HG03469 (cell line): Measurements from ENCODE around the gene NEURL1.

Experiments
- ATAC-seq: cut with Tn5 transposase; IDR thresholded peaks from one replicate; pipeline ENCODE4 v1.9.1; 2021; ENCODE audit warnings: mild to moderate bottlenecking, moderate library complexity, moderate number of reproducible peaks; ENCODE audit not compliant: unreplicated experiment

NEURL1 gene

DNA sequence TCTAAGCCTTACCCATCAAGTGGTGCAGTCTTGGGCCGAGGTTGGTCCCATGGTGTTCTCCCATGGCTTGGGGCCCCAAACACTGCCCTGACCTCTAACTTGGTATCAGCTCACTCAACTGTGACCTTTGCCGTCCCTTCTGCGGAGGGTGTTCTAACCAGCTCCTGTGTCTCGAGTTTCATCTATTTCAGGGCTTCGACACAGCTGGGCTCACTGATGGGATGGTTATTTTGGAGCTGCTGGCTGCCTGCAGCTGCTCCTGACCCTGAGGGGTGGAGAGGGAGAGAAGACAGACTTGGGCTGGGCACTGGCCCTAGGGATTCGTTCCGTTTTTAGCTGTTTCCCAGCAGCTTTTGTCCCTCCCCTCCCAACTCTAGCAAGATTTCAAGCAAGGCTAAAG lies 86.9 kb downstream of the NEURL1 start:
- no peak for ATAC-seq

DNA sequence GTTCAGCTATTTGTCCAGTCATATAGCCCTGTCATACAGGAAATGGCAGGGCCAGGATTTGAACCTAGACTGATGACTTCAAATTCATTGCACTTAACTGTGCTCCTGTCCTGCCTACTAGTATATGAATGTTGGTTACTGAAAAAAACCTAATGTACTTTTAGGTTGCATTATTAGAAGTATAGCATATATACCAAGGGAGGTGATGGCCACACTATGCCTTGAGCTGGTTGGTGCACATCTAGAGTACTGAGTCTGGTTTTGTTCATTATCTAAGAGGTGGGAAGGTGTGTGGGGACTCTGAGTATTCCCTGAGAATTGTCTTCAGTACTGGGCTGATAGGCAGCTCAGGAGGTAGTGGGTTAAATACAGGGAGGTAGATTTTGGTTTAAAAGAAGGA lies 88.0 kb downstream of the NEURL1 start:
- no peak for ATAC-seq

DNA sequence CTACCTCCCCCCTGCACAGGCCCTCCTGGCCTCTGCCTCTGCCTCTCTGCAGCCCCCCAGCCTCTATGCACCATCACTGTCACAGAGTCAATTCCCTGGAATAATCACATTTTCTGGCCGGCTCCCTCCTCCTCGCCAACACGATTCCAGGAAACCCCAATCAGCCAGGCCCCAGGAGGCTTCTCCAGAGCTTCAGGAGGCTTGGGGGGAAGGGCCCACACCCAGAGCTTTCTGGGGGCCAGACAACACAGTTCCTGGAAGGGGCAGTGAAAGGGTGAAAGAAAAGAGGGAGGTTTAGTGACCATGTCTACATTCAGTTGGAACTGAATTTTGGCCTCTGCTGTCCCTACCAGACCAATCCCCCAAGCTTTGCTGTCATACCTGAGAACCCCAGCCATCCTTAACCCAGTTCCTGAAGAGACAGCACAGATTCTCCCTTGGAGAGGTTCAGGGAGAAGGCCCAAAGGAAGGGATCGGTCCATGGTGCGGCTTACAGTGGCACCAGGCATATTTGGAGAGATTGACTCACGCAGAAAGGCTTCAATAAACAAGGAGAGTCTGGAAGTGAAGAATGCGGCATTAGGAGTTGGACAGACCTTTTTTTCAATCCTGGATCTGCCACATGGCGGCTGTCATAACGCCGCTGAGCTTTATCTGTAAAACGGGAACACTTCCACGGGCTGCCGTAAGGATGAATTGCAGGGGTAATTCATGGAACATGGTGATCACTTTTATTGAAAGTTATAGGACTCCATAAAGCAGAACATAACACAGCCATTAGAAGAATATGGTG lies 89.0 kb downstream of the NEURL1 start:
- no peak for ATAC-seq

DNA sequence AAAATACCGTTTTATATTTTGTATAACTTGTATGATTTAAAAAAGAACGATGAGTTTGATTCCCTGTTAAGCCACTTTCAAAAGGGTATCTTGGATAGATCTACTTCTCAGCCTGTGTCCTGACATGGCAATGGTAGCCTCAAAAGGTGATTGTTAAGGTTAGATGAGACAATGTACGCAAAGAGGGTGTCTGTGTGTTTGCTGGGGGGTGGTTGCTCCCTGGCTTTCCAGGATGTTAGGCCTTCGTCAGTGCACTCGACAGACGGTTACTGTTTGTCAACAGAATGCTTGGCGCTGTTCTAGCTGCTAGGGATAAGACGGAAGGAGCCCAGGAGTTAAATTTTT lies 90.3 kb downstream of the NEURL1 start:
- ATAC-seq: no peak

DNA sequence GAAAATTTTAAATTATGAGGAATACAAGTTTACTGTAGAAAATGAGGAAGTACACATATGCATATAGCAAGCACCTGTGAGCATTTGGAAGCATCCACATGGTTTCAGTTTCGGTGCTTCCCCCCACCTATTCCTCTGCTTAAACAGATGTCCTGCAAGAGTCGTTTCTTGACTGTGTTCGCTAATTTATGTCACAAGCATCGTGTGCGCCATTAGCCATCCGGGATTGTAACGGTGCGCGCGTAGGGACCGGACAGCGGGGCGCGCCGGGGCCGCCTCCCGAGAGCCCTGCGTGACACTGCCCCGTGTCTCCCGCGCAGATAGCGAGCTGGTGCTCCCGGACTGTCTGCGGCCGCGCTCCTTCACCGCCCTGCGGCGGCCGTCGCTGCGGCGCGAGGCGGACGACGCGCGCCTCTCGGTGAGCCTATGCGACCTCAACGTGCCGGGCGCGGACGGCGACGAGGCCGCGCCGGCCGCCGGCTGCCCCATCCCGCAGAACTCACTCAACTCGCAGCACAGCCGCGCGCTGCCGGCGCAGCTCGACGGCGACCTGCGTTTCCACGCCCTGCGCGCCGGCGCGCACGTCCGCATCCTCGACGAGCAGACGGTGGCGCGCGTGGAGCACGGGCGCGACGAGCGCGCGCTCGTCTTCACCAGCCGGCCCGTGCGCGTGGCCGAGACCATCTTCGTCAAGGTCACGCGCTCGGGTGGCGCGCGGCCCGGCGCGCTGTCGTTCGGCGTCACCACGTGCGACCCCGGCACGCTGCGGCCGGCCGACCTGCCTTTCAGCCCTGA lies 90.9 kb downstream of the NEURL1 start:
- ATAC-seq: no peak

DNA sequence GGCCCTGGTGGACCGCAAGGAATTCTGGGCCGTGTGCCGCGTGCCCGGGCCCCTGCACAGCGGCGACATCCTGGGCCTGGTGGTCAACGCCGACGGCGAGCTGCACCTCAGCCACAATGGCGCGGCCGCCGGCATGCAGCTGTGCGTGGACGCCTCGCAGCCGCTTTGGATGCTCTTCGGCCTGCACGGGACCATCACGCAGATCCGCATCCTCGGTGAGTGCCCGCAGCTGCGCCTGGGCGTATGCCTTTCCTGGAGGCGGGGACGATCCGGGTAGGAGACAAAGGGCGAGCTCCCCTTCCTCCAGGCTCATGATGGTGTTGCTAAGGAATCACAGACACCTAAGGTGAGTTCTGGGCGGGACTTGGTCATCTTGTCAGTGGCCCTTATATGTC lies 91.5 kb downstream of the NEURL1 start:
- ATAC-seq: no peak

DNA sequence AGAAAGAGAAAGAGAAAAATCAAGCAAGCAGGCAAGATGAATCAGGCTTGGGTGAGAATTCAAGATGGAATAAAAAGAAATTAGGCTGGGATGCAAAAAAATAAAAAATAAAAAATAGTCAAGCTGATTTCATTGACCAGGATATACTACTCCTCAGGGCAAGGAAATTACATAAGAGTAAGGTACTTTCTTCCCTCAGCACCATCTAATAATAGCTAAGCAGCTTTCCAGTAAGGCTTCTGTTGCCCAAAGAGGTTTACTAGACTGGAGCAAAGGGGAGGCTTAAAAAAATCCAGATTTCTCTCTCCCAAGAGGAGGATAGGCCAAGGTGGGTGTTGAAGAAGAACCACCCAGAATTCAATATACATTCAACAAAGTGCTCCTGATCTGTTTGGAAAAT lies 93.6 kb downstream of the NEURL1 start:
- no peak for ATAC-seq

DNA sequence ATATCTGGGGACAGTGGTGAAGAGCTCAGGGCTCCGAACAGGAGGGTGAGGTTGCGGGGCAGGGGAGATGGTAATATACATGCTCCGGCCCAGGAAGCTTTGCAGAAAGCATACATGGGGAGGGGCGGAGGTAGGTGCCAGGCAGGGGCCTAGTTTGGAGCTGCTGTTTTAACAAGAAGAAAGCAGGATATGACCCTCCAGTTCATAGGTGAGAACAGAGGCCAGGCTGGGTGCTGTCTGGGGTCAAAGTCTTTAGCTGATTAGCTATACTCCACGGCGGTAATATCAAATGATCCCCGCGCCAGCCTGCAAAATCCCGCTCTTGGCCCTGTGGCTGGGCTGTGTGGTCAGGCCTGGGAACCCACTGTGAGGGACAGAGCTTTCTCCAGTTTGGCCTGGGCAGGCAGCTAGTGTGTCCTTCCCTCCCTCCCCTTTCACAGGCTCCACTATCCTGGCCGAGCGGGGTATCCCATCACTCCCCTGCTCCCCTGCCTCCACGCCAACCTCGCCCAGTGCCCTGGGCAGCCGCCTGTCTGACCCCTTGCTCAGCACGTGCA lies 95.6 kb downstream of the NEURL1 start:
- no peak for ATAC-seq

DNA sequence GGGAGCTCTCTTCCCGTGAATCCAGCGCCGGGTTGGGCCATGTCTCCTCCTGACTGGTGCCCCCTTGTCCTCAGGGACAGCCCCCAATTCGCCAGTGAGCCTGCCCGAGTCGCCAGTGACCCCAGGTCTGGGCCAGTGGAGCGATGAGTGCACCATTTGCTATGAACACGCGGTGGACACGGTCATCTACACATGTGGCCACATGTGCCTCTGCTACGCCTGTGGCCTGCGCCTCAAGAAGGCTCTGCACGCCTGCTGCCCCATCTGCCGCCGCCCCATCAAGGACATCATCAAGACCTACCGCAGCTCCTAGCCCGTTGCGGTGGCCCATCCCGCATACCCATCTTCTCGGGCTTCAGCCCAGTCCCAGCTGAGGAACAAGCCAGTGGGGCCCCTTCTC lies 96.6 kb downstream of the NEURL1 start:
- ATAC-seq: no peak

DNA sequence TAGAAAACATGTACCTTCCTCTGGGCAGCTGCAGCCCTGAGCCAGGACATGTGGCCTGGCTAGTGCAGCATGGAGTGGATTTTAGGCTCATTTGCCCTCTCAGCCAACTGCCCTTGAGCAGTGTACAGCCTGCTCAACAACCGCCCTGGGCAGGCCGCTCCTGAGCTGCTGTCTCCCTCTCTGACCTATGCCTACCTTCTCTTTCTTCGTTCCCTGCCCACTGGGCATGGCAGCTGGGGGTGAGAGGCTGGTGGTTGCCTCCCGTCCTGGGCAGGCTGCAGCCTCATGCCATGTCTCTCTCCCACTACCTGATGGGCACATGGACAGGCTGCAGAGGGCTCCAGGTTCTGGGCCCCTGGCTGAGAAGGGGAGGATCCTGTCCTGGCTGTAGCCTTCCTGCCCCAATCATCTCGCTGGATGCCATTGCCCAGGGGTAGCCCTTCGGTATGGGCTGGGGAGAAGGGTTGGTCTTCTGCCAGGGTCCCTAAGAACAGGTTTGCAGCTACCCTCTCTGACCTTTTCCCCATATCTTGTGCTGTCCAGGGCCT lies 97.3 kb downstream of the NEURL1 start:
- ATAC-seq: no peak

DNA sequence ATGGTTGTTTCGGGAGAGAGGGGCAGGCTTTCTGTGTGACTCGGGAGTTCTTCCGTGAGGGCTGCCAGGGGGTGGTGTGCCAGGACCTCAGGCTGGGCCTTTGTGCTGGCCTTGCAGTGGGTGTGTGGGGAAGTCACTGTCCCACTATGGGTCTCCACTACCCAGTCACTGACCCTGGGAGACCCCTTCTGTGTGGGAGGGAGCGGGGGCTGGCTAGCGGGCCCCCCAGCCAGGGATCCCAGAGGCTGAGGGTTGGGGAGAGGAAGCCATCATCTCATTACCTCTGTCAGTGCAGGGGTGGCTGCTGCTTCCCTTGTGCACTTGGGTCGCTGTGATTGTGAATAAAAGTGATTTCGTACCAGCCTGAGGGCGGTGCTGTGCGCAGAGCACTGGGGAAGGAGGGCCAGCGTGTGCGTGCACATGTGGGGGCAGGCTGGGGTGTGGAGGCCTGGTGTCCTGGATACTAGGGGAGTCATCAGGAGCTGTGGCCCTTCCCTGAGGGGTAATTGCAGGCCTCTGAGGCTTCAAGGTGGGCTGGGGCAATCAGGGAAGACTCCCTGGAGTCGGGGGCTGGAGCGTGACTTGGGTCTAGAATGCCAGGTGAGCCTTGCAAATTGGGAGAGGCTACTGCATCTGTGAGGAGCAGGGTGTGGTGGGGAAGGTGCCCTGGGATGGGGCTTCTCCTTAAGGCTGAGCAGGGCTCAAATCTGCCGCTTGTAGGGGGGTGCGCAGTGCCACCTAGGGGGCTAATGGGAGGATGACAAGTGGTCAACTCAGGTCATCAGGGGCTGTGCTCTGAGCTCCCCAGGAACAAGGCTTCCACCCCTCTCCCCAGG lies 98.9 kb downstream of the NEURL1 start:
- no peak for ATAC-seq

DNA sequence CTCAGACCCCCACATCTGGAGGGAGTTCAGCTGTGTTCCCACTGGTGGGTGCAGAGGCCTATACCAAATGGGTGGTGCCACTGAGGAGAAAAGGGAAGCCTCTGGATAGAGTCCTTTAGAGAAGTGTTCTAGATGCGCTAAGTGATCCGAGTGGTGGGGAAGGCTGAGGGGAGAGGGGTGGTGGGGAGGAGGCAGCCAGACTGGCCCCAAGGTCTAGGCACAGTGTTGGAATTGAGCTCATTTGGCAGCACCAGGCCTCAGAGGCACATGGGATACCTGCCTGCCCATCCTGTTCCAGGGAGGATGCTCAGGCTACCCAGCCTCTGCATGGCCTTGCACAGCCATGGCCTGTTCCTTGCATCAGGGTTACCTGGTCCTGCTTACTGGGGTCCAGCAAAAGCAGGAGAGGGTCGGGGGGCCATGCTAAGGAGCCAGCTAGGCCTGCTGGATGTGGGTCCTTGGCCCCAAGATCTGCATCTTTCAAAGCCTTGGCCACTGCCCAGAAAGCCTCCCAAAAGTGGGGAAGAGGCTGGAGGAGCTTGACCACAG lies 99.6 kb downstream of the NEURL1 start:
- ATAC-seq: no peak

DNA sequence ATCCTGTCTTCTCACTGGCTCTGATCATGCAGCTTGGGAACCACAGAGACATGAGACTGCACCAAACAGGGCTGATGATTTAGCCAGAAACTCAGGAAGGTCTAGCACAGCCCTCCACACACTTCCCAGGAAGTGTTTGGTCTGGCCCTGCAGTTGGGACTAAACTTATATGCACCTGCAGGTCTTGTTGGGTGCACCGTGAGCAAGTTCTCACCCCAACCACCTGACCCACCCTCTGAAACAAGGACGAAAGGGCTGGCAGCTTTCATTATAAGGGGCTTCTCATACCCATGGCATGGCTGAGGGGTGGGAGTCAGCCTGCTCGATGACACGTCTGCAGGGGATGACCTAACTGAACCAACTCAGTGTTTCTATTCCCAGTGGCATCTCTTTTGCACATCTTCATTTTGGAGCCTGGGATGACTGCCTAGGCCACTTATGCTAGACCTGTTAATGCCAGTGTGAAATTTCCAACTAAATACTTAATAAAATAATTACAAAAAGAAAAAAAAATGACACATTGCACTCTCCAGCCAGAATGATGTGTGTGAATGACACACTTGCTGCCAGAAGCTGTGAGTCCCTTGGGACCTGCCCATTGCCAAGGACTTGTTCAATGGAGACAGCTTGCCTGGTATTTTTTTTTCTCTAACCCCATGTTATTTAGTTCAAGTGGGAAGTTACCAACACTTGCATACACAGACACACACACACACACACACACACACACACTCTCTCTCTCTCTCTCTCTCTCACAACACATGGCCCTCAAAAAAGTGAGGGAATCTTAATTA lies 102.6 kb downstream of the NEURL1 start:
- ATAC-seq: no peak

DNA sequence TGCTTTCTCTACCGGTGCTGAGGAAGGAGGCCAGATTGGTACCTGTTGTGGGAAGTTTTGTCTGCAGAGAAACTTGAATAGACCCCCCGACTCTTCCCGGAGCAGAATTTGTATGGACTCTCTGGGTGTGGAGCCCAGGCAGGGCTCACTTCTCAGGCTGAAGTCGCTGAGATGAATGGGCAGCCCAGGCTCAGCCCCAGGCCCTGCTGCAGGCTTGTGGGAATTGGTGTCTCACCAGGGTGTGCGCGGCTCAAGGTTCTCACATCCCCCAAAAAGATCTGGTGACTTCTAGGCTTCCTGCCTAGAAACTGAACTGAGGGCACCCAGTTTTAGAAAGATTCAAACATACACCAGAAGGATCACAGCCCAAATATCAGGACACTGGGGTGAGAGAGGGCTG lies 103.5 kb downstream of the NEURL1 start:
- no peak for ATAC-seq

DNA sequence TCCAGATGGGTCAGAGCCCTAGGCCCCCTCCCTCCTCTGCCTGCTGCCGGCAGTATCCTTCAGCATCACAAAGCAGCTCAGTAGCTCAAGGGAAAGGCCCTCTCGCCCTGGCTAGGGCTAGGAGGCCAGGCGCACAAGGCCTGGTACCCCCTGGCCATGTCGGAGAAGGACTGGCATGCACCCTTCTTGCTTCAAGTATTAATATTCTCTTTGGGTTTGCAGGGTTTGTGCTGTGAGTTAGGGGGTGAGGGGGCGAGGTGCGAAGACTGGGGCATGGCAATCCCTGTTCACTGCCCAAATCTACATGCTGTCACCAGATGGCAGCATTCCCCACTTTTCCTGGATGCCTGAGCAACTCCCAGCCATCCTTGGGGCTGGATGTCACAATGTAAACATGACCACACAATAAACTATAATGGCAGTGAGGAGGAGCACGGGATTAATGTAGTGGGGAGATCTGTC lies 105.2 kb downstream of the NEURL1 start:
- no peak for ATAC-seq

DNA sequence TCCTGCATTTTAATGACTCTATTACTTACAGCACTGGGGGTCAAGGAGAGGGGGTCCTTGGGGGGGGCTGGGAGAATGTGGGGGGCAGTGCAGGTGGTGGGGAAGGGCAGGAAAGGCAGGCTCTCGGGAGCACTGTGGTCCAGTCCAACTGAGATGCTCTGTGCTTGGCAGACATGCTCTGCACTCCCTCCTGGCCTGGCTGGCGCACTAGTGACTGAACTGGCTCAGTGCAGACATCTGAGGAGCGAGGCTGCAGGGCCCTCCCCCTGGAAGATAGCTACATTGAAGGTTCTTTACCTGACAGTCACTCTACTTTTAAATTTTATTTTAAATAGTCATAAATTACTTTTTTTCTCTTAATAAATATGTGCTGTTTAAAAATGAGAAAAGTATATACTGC lies 105.7 kb downstream of the NEURL1 start:
- no peak for ATAC-seq

DNA sequence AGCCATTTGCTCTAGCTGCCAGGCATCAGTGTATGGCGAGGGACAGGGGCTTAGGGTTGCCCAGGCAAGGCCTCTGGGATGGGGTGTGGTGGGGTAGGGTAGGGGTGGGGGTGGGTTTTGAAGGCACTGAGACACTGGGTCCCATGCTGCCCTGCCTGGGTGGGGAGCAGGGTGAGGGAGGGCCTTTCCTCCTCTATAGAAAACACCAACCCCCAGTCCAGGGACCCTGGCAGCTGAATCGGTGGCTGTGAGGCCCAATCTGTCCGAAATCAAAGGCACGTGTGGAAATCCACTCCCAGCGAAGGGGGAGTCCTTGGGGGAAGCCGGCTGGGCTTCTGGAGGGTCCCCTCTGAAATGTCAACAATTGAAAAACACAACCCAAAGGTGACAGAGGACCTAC lies 106.4 kb downstream of the NEURL1 start:
- no peak for ATAC-seq

DNA sequence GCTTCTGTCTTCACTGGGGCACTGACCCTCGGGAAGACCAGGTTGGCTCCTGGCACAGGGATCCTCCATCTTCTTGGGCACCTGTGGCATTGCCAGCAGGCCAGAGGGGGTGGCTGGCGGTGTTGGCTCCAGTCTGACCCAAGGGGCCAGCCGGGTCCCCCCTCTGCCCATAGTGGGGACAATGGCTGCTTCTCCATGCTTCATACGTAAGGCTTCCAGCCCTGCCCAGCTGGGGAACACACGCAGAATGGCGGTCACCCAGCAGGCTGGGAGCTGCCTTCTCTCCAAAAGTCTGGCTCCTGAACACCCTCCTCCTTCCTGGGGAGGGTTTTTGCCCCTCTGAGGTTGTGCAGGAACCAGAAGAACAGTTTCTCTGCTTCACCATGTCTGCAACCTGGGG lies 106.8 kb downstream of the NEURL1 start:
- ATAC-seq: no peak

DNA sequence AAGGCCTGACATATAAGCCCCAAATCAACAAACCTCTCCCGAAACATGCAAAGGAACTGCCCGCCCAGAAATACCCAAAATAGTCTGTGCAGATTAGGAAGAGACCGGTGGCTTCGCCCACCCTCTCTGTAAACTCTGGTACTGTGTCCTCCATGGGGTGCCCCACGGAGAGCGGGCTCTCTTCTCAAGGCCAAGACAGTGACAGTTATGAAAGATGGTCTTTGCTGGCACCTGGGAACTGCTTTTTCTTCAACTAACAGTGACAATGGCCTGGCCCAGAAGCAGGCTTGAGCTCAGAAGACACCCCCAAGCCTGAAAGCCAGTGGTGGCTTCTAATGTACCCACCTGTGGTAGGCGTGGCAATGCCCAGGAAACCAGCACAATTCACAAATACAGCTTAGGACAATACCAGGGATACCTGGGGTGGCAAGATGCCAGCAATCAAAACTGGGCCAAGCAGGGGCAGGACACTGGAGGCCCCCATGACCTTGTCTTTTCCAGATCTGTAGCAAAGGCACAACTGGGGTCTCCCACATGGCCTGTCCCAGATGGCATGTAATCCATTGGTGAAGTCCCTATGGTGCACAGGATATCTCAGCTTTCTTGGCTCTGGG lies 107.6 kb downstream of the NEURL1 start:
- no peak for ATAC-seq
